Thoracic aorta (tissue), 2 donors: ENCODE results near the gene ANKFY1. TPM values are rescaled to one million over a fixed set of nuclear protein-coding genes. Genes with fewer than 3 reads are reported as not detected.

Source experiments
- ATAC-seq: fragments of 150-250 bp; one replicate; pipeline ENCODE4 v1.8.0; 2017; ENCODE audit warnings: low read depth; ENCODE audit not compliant: insufficient number of reproducible peaks, low FRiP score
- DNase-seq: peaks from one replicate; pipeline ENCODE4 v3.0.0-alpha.2; 2020; ENCODE audit warnings: low spot score
- H3K27ac ChIP-seq, 2 donors: fragments of 200-600 bp; sonication (generic); 1 replicate in 1 of 2; 2 replicates in 1 of 2; pipeline ENCODE4 v1.5.1; 2016; ENCODE audit warnings: mild to moderate bottlenecking in 2 of 2, moderate library complexity in 2 of 2
- H3K27me3 ChIP-seq: fragments of 200-600 bp; sonication (generic); replicated peaks from 2 replicates; pipeline ENCODE4 v1.6.0; 2016; ENCODE audit warnings: mild to moderate bottlenecking; ENCODE audit not compliant: insufficient read depth
- H3K36me3 ChIP-seq: fragments of 200-600 bp; sonication (generic); one replicate; pipeline ENCODE4 v1.5.1; 2016
- H3K4me1 ChIP-seq, 2 donors: fragments of 200-600 bp; sonication (generic); 1 replicate in 1 of 2; 2 replicates in 1 of 2; pipeline versions ENCODE4 v1.5.1 to v1.6.0; 2016; ENCODE audit warnings: low read depth in 2 of 2, mild to moderate bottlenecking in 1 of 2; ENCODE audit not compliant: control insufficient read depth in 1 of 2
- H3K4me3 ChIP-seq: fragments of 200-600 bp; sonication (generic); 2 replicates; pipeline ENCODE4 v1.5.1; 2016; ENCODE audit warnings: mild to moderate bottlenecking
- H3K9me3 ChIP-seq: fragments of 200-600 bp; sonication (generic); 2 replicates; pipeline ENCODE4 v1.5.1; 2016
- total RNA-seq, 2 donors: library from RNA; depleted of rRNA; stranded (reverse); fragments of >200 nt; gene quantifications; one replicate each; pipeline versions ENCODE4 v1.1.0 to v1.2.3, GENCODE V29; 2016
- TF ChIP-seq, protein P1 (sequence below): fragments of 200-600 bp; sonication (generic); IDR thresholded peaks from one replicate; pipeline ENCODE4 v1.5.1; 2019; ENCODE audit warnings: antibody characterized with exemption

Gene ANKFY1
- total RNA-seq, 2 donors from 2014 or later: 36.8 to 40.4 TPM

DNA sequence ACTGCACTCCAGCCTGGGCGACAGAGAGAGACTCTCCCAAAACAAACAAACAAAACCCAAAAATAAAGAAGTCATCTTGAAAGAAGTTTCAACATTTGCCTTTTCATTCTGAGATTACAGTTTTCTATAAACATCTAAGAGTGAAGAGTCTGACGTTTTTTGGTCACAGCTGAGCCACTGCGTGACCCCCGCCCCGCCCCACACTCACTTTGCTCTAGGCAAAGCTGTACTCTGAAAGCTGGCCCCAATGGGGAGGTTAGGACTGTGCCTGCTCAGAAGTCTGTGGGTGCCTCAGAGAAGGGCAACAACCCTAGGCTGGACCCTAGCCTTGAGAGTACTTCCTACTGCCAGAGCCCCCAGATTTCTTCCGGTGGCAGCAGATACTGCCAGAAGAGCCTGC lies 101.5 kb downstream of the ANKFY1 start:
- TF ChIP-seq, protein P1, sequence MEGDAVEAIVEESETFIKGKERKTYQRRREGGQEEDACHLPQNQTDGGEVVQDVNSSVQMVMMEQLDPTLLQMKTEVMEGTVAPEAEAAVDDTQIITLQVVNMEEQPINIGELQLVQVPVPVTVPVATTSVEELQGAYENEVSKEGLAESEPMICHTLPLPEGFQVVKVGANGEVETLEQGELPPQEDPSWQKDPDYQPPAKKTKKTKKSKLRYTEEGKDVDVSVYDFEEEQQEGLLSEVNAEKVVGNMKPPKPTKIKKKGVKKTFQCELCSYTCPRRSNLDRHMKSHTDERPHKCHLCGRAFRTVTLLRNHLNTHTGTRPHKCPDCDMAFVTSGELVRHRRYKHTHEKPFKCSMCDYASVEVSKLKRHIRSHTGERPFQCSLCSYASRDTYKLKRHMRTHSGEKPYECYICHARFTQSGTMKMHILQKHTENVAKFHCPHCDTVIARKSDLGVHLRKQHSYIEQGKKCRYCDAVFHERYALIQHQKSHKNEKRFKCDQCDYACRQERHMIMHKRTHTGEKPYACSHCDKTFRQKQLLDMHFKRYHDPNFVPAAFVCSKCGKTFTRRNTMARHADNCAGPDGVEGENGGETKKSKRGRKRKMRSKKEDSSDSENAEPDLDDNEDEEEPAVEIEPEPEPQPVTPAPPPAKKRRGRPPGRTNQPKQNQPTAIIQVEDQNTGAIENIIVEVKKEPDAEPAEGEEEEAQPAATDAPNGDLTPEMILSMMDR: no peak
- Histone ChIP-seq H3K36me3 (peaks cover 10% of the 10 kb centered on the region), H3K4me1 (peaks cover 12 to 28% of the 10 kb centered on the region in 2 donors), H3K4me3 (no peak overlapping the region), H3K9me3 (no peaks in the 10 kb centered on the region), H3K27ac (peak overlapping the region; percentile 77 to 82), H3K27me3 (no peaks in the 10 kb centered on the region)
- ATAC-seq: no peak
- no peak for DNase-seq

DNA sequence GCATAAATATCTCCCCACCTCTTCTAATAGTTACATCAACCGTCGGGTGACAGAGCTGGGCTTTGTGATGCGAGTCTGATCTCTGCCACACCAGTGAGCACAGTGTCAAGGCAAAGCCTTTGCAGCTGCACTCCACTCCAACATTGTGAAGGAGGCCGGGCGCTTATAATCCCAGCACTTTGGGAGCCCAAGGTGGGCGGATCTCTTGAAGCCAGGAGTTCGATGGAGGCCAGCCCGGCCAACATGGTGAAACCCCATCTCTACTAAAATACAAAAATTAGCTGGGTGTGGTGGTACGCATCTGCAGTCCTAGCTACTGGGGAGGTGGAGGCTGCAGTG lies 101.8 kb downstream of the ANKFY1 start:
- Histone ChIP-seq H3K36me3 (peaks cover 9% of the 10 kb centered on the region), H3K27ac (peak overlapping the region; percentile 77 to 82), H3K9me3 (no peaks in the 10 kb centered on the region), H3K27me3 (no peaks in the 10 kb centered on the region), H3K4me3 (no peak overlapping the region), H3K4me1 (peaks cover 12 to 28% of the 10 kb centered on the region in 2 donors)
- TF ChIP-seq, protein P1: no peak
- no peak for ATAC-seq
- no peak for DNase-seq

DNA sequence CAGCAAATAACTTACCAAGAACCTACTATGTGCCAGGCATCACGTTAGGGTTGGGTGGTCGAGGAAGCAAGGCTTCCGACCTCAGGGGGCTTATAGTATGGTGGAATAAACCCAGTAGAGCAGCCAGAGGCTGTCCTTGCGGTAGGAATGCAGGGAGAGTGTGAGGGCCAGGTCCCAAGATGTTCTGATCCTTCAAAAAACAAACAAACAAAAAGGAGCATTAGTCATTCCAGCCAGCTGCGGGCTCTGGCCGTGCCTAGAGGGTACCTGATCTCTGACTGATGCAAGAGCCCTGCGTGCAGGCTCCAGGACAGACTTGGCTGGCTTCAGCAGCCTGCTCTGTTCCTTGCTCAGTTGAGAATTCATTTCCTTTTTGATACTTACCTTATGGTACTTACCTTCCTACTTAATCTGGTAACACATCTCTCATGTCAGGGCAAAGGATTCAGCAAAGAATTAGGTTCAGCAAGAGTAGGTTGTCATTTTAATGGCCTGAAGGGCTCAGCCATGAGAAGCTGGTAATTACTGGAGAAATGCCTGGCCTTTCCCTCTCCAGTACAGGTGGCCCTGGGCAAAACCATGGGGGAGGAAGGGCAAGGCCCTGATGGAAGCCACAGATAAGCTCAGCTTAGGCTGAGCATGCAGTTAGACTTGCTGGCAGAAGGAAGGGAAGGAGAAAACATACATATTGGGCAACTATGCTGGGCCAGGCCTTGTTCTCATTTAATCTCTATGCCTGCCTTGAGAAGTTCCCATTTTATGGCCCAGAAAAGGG lies 102.4 kb downstream of the ANKFY1 start:
- Histone ChIP-seq H3K4me1 (peaks cover 12 to 28% of the 10 kb centered on the region in 2 donors), H3K27ac (peak overlapping the region; percentile 77 to 82), H3K4me3 (no peak overlapping the region), H3K27me3 (no peaks in the 10 kb centered on the region), H3K36me3 (peaks cover 3% of the 10 kb centered on the region), H3K9me3 (no peaks in the 10 kb centered on the region)
- ATAC-seq: peak; percentile 73
- TF ChIP-seq, protein P1: peak; percentile 50
- DNase-seq: peak; percentile 40

DNA sequence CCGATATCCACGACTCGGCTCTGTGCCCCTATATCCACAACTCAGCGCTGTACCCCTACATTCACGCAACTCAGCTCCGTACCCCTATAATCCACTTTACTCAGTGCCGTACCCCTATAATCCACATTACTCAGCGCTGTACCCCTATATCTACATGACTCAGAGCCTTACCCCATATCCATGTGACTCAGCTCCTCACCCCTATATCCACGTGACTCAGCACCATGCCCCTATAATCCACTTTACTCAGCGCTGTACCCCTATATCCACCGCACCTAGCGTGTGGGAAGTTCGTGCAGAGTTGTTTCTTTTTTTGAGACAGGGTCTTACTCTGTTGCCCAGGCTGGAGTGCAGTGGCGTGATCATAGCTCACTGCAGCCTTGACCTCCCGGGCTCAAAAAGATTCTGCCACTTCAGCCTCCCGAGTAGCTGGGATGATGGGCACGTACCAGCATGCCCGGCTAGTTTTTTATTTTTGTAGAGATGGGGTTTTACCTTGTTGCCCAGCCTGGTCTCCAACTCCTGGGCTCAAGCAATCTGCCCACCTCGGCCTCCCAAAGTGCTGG lies 103.4 kb downstream of the ANKFY1 start:
- no peak for ATAC-seq
- Histone ChIP-seq H3K9me3 (no peaks in the 10 kb centered on the region), H3K27ac (peak overlapping the region; percentile 77 to 82), H3K4me1 (peaks cover 12 to 28% of the 10 kb centered on the region in 2 donors), H3K36me3 (peaks cover 8% of the 10 kb centered on the region), H3K4me3 (no peak overlapping the region), H3K27me3 (no peaks in the 10 kb centered on the region)
- DNase-seq: no peak
- TF ChIP-seq, protein P1: no peak

DNA sequence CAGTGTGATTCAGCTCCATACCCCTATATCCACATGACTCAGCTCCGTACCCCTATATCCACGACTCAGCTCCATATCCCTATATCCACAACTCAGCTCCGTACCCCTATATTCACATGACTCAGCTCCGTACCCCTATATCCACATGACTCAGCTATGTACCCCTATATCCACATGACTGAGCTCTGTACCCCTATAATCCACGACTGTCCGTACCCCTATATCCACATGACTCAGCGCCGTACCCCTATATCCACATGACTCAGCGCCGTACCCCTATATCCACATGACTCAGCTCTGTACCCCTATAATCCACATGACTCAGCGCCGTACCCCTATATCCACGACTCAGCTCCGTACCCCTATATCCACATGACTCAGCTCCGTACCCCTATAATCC lies 104.0 kb downstream of the ANKFY1 start:
- peaks cover 9% of the 10 kb centered on the region for H3K36me3 ChIP-seq
- no peak for ATAC-seq

More for the DNA sequence above, 104.0 kb downstream of the ANKFY1 start:
- no peaks in the 10 kb centered on the region for H3K9me3 ChIP-seq
- no peaks in the 10 kb centered on the region for H3K27me3 ChIP-seq
- DNase-seq: no peak
- no peak overlapping the region for H3K27ac ChIP-seq
- TF ChIP-seq, protein P1: no peak
- no peak overlapping the region for H3K4me3 ChIP-seq
- peaks cover 12 to 28% of the 10 kb centered on the region in 2 donors for H3K4me1 ChIP-seq
